Measurements from ENCODE around the gene PRKAR1A.
"Not testable (repeated sequence)": the region's sequence is repeated elsewhere in the genome, so short reads cannot be mapped to it uniquely, and the experiment has no call there.

Gene PRKAR1A

GRCh38 chr17:68581863-68582645, 69.8 kb downstream of the PRKAR1A start:
- no peak for DNase-seq

GRCh38 chr17:68582867-68583266, 70.6 kb downstream of the PRKAR1A start:
- DNase-seq, result not testable (repeated sequence)

DNA sequence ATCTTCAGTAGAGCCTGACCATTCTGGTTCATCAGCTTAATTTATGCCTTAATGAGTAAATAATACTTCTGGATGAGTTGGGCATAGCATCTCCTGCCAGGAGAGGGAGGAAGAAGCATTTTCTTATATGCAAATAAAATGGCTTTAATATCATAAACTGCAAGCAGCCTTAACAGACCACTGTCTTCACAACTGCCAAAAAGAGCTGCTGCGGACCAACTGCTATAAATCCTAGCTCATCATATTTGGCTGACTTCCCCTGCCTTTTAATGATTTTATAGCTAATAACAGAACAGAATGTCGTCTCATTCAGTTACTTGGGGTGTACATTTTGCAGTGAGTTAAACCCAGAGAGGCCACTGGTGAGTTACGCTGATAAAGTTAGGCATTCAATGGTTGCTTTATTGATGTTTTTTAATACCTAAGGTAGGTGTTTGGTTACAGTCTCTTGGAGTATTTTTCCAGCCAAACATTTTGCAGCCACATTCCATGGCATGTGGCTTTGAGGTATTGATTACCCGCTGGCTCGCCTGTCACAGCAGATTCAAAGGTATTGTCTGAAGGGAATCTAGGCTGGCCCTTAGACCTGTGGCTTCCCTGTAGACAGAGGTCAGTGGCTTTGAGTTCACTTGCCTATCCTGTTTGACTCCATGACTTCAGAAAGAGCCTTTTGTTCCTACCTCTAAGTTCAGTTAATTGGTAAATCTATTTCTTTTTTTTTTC, 72.5 kb downstream of the PRKAR1A start:
- no peak for DNase-seq

GRCh38 chr17:68585643-68586042, 73.4 kb downstream of the PRKAR1A start:
- no peak for DNase-seq

DNA sequence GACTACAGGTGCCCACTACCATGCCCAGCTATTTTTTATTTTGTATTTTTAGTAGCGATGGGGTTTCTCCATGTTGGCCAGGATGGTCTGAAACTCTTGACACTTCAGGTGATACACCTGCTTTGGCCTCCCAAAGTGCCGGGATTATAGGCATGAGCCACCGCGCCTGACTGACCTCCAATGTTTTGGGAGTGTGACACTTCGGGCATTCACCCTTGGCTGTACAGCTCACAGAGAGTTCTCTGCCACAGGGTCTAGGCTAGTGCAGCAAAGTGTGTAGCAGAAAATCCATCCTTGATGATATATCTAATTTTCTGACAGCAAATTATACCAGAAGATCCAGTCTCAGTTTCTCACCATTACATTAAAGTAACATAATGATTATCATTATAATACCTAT, 74.8 kb downstream of the PRKAR1A start:
- DNase-seq, result no peak

DNA sequence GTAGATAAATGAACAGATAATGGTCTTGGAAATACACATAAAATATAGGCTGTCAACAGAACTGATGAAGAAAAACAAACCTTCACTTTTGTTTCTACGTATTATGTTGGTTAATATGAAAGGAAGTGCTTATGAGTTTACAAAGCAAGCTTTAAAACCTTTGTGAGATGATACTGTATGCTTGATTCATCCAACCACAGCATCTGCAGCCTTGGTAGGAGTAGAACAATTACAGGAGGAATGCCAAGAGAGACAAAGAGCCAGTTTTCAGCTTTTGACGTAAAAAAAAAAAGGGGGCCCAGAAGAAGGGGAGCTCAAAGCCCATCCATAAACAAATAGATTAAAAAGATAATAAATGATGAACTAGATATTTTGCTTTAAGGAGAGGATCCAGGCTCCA, 75.6 kb downstream of the PRKAR1A start:
- no peak for DNase-seq

DNA sequence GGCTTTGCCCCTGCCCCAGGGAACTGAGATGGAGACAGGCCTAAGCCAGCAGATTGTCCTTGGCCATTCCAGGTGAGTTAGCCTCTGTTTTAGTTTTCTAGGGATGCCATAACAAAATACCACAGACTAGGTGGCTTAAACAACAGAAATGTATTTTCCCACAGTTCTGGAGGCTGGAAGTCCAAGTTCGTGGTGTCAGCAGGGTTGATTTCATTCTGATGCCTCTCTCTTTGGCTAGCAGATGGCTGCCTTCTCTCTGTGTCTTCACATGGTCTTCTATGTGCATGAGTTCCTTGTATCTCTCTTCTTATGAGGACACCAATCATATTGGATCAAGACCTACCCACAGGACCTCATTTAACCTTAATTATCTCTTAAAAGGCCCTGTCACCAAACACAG, 76.1 kb downstream of the PRKAR1A start:
- no peak for DNase-seq

- no peak for DNase-seq
Observed at GRCh38 chr17:68589086-68589485, 76.9 kb downstream of the PRKAR1A start.

- no peak for DNase-seq
Observed at GRCh38 chr17:68591583-68591982, 79.4 kb downstream of the PRKAR1A start.

GRCh38 chr17:68592009-68592408, 79.8 kb downstream of the PRKAR1A start:
- no peak for DNase-seq

DNA sequence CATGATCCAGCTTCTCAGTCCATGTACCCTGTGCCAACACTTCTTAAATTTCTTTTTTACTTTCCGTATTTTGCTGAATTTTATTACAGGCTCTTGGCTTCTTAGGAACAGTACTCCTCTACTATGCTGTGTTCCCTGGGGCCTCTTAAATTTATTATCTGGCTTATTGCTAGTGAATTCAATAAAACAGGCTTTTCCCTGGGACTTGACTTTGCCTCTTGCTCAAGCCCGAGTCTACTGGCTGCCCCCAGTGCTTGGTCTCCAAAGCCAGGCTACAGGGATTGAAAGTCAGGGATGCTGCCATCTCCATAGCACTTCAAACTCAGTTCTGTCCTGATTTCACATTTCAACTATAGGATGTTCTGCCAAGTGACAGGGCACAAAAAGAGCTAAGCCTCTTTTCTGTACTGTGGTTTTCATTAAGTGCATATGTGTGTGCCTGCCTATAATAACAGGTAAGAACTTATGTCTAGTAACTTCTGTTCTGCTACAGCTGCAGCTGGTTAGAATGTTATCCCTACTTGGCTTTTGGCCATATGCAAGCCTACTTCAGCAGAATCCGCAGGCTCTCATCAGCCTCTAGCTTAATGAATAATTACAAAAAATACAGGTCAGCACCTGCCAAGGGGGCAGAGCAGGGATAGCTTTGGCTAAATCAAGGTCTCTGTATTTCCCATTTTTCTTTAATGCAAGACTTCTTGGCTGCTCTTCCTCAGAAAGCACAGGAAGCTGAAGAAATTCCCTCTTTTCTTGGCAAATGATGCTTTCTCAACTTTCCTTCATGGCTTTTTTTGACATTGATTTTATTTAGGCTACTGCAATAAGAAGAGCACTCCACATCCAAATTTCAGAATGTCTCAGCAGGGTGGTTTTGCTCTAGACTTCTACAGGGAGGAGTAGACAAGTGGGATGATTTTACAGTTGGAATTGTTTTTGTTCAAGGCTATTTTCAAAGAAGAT, 80.7 kb downstream of the PRKAR1A start:
- DNase-seq, result no peak

GRCh38 chr17:68594552-68594951, 82.3 kb downstream of the PRKAR1A start:
- no peak for DNase-seq

DNA sequence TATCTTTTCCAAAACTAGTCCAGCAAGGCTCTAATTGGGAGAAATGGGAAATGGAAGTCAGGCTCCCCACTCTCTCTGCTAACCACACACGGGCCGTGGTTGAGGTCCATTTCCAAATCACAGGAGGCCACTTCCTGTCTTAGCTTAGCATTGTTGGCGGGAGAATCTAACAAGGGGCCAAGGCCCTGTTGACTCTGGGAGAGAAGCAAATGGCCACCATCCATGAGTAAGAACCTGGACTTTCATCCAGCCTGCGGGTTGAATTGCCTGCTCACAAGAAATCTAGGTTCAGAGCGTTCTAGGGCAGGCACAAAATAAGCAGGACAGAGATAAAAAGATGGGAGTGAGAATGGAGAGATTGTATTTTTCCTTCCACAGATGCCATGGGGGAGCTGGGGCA, 83.3 kb downstream of the PRKAR1A start:
- no peak for DNase-seq

- DNase-seq, result no peak
Observed at GRCh38 chr17:68595986-68596385, 83.8 kb downstream of the PRKAR1A start.

DNA sequence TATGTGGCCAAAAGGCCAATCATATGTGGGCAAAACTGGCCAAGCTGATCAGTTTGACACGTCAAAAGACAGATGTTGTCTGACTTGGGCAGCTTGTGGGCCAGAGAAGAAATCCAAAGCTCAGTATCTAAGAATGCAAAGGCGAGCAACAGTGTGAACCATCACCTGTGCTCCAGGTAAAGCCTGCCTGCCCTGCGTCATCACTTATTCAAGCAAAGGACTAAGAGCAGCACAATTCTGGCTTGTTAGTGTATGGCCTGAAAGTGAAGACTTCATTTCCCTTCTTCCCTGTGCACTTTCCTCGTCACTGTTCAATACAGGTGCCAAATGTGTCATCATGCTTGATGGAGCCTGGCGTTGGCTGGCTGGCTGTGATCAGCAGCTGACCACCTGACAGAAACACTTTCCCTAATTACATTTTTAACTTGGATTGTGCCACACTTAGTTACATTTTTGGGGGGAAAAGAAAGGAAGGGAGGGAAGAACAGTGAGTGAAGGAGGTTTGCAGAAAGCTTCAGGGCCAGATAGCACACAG, 84.2 kb downstream of the PRKAR1A start:
- no peak for DNase-seq

DNA sequence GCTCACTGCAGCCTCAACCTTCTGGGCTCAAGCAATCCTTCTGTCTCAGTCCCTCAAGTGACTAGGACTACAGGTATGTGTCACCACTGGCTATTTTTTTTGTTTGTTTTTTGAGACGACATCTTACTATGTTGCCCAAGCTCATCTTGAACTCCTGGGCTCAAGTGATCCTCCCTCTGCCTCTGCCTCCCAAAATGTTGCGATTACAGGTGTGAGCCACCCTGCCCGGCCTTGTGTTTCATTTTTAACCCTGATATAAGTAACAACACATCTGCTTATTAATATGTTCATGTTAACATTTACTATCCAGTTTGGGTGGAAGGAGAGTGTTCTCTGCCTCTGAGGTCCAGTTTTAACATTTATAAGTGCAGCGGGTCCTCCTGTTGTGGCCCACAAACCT, 85.8 kb downstream of the PRKAR1A start:
- DNase-seq, result no peak

DNA sequence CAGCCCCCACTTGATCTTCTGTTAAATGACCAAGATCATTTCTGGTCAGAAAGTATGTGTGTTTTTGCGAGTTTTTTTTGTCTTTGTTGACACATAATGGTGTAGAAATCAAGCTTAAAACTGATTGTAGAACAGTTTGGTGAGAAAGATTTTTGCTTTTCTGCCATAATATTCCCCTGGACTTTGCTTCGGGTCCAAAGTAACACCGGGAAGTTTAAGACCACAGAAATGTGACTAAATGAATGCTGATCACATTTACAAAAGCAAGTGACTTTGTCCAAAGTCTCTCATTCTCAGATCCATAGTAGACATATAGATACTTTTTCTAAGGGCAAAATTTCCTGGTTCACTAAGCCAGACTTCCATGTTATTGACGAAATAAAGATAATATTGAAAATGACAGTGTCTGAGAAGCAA, 86.3 kb downstream of the PRKAR1A start:
- DNase-seq, result no peak

GRCh38 chr17:68599091-68599490, 86.9 kb downstream of the PRKAR1A start:
- no peak for DNase-seq

GRCh38 chr17:68599552-68600066, 87.4 kb downstream of the PRKAR1A start:
- no peak for DNase-seq

GRCh38 chr17:68600067-68600930, 88.1 kb downstream of the PRKAR1A start:
- no peak for DNase-seq
